ENCODE results near the gene NAB2.
"Not testable (repeated sequence)": the region's sequence is repeated elsewhere in the genome, so short reads cannot be mapped to it uniquely, and the experiment has no call there.

The NAB2 gene

GRCh38 chr12:57116580-57117281, 27.8 kb downstream of the NAB2 start:
- DNase-seq: no peak

- DNase-seq: peak; percentile 36
These were observed 29.9 kb downstream of the NAB2 start for GRCh38 chr12:57118711-57119271.

GRCh38 chr12:57119294-57120085, 30.6 kb downstream of the NAB2 start:
- DNase-seq: no peak

- DNase-seq: not testable (repeated sequence)
These were observed 31.8 kb downstream of the NAB2 start for GRCh38 chr12:57120718-57121117.

- DNase-seq: no peak
These were observed 34.9 kb downstream of the NAB2 start for GRCh38 chr12:57123813-57124212.

GRCh38 chr12:57124261-57124877, 35.5 kb downstream of the NAB2 start:
- peak; percentile 75 for DNase-seq

- no peak for DNase-seq
These were observed 37.1 kb downstream of the NAB2 start for GRCh38 chr12:57126061-57126460.

- DNase-seq: no peak
These were observed 37.6 kb downstream of the NAB2 start for GRCh38 chr12:57126561-57126960.

GRCh38 chr12:57127101-57127725, 38.3 kb downstream of the NAB2 start:
- no peak for DNase-seq

GRCh38 chr12:57127726-57128518, 39.0 kb downstream of the NAB2 start, which contains the start of gene LRP1:
Gene LRP1 (plus strand): TSS chr12:57128483. CDS start chr12:57128965, 482 bp downstream.
- DNase-seq: peak; percentile 87

- no peak for DNase-seq
These were observed 39.8 kb downstream of the NAB2 start for GRCh38 chr12:57128519-57129247.

GRCh38 chr12:57129321-57129842, 40.5 kb downstream of the NAB2 start:
- peak; percentile 59 for DNase-seq

GRCh38 chr12:57129889-57130288, 41.0 kb downstream of the NAB2 start:
- DNase-seq: peak; percentile 45

- no peak for DNase-seq
These were observed 42.0 kb downstream of the NAB2 start for GRCh38 chr12:57130941-57131340.

- peak; percentile 56 for DNase-seq
These were observed 43.2 kb downstream of the NAB2 start for GRCh38 chr12:57131896-57132744.

- DNase-seq: peak; percentile 85
These were observed 44.2 kb downstream of the NAB2 start for GRCh38 chr12:57133013-57133569.

GRCh38 chr12:57133916-57134315, 45.0 kb downstream of the NAB2 start:
- DNase-seq: no peak

GRCh38 chr12:57134949-57135348, 46.0 kb downstream of the NAB2 start:
- no peak for DNase-seq

- peak; percentile 66 for DNase-seq
These were observed 46.8 kb downstream of the NAB2 start for GRCh38 chr12:57135527-57136326.

Data from fibroblast of skin of right biceps (primary cell).